ENCODE measurements around the gene BEST3.

GRCh38 chr12:69676257-69677012, 22.7 kb downstream of the BEST3 start:
- TF ChIP-seq CTCF (IDR thresholded peaks at IDR 0.05) (no peak), POLR2A (IDR thresholded peaks at IDR 0.05) (no peak)
